GM21381 (cell line): ENCODE measurements around the gene GNAI3.

Experiments
- ATAC-seq: cut with Tn5 transposase; IDR thresholded peaks from one replicate; pipeline ENCODE4 v1.9.1; 2021; ENCODE audit warnings: mild to moderate bottlenecking, moderate library complexity; ENCODE audit not compliant: unreplicated experiment

Gene GNAI3

DNA sequence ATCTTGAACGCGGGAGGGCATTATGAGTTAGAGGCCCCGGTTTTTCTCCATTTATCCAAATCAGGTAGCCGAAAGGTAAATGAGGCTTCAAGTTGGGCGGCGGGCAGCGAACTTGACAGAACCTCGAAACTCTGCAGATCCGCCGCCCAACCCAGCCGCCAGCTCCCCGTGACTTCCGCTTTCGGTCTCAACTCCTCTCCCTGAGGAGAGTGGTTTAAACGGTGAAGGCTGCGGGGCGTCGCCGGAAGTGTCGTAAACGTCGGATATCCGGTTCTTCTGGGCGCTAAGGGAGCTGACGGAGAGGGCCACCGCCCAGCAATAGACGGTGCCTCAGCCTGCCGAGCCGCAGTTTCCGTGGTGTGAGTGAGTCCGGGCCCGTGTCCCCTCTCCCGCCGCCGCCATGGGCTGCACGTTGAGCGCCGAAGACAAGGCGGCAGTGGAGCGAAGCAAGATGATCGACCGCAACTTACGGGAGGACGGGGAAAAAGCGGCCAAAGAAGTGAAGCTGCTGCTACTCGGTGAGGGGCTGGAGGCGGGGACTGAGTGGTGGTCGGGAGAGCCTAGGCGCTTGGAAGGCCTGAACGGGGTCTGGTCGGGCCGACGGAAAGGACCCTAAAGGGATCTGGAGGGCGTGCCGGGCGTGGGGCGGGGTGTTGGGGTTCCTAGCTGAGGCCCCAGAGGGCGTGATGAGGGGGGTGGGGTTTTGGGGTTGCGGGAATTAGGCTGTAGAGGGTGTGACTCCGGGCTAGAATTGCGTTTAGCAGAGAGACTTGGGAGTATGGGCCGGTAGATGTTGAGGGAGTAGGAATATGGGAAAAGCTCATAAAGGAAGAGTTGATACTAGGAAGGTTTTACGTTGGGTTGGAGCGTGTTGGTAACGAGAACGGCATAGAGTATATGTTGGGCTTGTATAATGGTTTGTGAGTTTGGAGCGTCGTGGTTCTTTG is at the start of gene GNAI3:
Gene GNAI3 (plus strand): TSS at position 295 of the 947 bp plus-strand sequence. CDS start 106 bp downstream, at position 401.
- ATAC-seq = peak; percentile 87

DNA sequence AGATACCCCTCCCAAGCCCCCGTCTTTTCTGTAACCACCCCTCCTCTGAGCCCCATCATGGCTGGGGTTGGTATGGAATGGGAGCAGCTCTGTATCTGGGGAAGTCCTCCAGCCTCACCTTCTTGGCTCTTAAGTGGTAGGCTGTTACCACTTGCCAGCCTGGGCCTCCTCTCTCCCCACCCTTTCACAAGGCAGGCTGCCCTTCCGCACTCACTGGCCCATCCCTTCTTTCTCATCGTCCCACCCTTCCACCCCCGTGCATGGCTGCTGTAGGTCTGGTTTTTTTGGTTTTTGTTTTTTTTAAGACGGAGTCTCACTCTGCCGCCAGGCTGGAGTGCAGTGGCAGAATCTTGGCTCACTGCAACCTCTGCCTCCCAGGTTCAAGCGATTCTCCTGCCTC is 49.3 kb upstream of the GNAI3 start:
- ATAC-seq = no peak

DNA sequence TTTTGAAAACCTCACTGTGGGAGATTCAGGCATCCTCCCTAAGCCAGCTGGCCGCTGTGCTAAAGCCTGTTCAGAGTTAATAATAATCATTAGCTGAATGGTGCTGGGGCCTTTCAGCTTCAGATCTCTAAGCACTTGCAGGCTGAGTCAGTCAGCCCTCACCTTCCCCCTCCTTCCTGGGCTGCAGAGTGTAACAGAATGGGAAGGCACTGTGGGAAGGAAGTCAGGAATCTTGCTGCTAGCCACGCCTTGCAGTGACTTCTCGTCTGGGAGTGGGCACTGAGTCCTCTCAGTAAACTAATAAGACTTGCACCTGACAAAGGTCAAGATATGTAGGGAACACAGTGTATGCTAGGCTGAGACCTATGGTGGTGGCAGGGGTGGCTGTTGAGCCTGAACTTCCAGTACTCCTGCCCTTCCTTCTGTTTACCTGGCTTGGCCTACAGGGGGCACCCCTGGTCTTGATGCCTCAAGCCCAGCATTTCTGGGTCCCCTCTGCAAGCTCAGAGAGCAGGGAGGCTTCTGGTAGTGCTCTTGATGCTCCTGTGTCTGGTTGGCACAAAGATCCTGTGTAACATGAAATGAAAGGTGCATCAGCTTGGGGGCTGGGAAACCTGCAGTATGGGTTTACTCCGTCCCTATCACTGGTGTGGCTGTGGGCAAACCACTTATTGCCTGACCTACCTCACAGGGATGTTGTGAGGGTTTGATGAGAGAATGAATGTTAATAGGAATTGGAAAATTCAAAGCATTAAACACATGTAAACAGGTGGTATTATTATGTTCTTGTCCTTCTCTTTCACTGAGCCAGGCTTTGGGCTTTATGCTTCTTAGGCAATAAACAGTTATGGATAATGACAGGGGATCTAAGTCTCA is 48.5 kb upstream of the GNAI3 start:
- no peak for ATAC-seq

DNA sequence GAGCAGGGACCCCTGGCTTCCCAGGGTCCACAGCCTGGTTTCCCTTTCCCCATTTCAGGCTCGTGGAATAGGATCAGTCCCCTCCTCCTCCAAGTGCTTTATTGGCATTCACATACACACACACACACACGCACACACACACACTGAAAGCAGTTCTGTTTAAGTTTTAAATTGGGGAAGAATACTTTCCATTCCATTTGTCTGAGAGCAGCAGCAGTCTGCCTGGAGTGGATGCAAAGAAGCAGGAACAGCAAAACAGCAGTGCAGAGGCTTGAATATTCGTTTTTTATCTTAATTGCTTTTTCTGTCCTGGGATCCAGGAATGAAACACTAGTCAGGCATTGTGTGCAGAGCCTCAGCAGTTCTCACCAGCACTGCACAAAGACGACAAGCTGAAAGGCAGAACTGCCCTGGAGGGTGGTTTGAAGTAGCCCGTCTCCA is 47.5 kb upstream of the GNAI3 start:
- ATAC-seq = no peak

DNA sequence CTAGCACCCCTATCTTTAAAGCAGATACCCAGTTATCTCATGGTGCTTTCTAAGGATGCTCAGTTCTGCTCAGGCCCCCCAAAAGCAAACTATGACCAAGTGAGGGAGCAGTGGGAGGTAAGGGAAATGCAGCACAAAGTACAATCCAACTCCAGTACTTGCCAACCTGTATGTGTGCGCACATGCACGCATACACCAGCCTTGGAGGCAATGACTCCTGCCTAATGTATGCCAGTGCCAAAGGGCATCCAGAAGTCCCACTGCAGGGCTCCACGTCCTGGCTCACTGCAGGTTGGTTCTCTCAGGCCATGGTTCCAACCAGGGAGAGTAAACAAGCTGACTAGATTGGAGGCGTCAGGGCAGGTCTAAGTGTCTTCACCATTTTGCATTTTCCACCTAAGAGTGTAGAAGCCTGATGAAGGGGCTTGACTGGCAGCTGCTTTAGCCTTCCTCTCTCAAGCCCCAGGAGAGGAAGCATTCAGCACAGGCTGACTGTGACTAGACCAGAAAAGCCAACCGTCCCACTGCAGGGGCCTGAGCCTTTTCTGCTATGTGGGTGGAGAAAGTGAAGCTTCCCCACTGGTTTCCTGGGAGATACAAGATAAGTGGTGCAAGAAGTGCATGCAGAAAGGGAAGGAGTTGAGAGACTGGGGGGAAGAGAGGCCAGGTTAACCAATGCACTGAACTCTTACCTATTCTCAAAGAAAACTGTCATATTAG is 46.6 kb upstream of the GNAI3 start:
- no peak for ATAC-seq

DNA sequence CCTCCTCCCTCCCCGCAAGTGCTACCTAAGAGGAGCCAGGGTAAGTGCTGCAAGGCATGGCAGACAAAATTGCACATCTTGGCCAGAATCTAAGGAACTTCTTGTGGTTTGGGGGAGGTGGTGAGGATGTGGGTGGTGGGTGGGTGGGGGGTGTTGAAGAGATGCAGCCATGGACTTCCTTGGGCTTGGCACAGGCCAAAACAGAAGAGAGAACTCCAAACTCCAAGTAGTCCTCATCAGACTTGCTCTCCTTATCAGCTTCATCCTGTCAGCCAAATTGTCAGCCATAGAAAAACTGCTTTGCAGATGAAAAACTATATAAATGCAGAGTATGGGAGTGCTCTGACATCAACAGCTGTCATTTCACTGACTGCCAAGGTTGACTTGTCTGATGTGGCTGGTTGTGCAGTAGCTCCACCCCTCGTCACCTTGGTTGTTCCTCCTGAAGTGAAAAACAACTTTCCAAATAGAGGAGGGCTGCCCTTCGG is 46.0 kb upstream of the GNAI3 start:
- no peak for ATAC-seq

DNA sequence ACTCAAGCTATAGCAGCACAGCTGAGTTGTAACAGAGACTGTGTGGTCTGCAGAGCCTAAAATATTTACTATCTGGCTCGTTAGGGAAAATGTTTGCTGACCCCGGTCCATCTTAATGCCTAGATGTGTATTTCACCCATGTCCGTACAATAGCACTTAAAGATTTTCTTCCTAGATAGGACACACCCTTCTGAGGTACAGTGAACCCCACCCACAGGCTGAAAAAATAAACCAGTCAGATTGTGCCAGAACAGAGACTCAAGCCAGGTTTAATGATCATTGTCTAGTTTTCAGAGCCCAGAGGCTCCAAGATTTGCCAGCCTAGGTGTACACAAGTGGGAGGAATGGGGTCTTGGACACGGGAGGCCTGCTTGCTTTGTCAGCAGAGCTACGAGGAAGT is 44.5 kb upstream of the GNAI3 start:
- no peak for ATAC-seq

DNA sequence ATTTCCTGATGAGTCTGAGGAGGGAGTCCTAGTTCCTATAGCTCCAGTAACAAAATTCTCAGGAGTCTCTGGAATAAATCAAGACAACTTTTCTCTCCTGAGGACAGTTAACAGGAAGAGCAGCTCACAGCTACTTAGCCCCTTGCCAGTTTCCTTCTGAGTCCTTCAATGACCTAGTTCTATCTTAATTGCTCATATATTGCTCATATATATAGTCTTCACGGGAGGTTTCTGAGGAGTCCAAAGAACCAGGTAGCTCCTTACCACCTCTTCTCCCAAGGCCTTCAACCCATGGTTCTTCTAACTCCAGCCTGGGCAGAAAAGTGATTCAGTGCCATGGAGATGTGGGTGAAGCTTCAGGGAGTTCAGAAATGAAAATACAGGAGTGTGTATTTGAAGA is 43.4 kb upstream of the GNAI3 start:
- no peak for ATAC-seq

DNA sequence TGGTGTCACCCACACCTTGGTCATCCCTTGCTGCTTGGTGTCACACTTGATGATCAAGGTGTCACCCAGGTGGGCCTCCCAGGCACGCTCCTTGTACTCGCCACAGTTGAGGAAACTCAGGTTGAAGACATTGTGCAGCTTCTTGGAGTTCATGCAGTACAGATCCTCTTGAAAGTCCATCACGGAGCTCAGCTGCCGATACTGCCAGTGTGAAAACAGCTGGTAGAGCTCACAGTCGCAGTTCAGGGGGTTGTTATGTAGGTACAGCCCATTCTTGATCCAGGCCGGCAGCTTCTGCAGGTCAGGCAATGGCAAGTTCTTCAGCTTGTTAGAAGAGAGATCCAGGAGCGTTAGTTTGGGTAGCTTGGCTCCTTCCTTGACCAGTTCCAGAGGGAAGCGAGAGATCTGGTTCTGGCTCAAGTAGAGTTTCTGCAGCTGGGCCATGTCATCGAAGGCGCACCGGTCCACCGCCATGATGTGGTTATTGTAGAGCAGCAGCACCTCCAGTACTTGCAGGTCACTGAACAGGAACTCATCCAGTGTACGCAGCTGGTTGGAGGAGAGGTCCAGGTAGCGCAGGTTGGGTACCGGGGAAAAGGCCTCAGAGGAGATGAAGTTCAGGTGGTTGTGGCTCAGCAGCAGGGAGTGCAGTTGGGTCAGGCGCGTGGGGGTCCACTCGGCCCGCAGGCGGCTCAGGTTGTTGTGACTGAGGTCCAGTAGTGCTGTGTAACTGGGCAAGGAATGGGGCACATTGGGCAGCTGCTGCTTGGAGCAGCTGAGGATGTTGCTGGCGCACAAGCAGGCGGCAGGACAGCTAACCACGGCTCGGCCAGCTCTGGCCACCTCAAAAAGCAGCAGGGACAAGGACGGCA is 40.2 kb upstream of the GNAI3 start:
- ATAC-seq = no peak

DNA sequence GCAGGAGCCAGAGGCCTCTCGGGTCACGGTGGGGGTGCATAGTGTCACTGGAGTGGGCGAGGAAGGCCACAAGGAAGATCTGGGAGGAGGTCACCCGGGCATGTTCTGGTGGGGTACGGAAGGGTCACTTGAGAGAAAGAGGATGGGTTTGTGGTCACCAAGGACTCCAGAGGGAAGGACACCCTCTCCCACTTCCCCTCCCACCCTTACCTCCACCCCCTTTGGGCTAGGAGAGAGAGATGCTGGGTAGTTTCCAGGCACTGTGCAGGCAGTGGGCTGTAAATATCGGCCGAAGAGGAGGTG is 39.6 kb upstream of the GNAI3 start:
- no peak for ATAC-seq

DNA sequence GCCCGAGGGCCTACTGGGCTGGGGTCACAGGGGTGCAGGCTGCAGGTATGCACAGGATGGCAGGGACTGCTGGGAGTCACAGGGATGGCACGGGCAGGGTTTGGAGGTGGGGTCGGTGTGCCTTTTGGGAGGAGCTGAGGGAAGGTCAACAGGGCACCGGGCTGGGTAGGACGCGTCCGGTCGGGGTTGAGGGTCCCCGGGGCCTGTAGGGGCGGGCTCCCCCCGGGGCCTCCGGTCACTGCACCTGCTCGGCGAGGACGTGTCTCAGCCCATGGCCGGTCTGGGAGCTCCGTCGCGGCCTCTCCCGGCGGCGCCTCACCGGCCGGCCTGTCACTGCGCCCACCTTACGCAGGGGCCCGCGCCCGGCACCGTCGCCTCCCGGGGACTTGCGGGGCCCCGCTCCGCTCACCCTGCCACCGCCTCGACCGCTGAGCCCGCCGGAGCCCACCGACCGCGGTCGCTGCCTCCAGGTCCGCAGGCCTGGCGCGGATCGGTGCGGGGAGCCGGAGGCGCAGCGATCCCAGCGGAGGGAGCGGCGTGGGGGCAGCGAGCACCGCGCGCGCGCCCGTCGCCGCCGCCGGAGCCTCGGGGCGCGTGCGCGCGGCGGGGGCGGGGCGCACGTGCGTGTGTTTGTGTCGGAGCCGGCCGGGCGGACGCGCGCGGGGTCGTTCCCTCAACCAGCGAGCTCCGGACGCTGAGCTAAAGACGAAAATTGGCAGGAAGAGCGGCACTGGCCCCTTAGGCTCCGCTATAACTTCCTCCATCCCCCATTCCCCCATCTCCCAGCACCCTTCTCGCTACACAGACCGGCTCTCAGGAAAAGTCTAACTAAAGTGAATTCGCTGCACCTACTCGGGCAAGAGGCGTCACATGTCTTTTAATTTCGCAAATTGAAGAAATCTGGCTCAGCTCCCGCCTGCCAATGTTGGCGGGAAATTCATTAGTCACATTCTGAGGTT is 39.0 kb upstream of the GNAI3 start, which contains the start of gene AMIGO1:
Gene AMIGO1 (minus strand): TSS at position 552 of the 959 bp plus-strand sequence. CDS start 815 bp downstream, outside the sequence.
- peak; percentile 55 for ATAC-seq

DNA sequence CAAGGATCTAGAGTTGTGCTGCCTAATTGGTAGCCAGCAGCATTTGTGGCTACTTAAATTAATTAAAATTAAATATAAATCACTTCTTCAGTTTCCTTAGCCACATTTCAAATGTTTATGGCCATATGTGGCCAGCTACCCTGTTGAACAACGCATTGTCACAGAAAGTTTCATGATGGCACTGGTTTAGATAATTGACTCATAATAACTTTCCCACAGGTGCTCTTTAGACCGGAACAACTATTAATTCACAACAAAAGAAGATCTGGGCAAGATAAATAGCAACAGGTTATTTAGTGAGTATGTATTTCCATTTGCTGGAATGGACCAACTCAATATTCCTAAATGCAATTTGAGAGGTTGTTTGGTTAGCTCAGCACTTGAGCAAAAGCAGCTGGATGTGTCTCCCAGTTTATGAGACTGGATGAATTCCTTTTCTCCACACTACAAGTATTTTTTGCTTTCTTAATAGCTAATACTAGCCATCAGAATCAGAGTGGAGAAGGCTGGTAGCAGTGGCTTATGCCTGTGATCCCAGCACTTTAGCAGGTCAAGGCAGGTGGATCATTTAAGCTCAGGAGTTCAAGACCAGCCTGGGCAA is 35.2 kb upstream of the GNAI3 start:
- ATAC-seq = no peak

DNA sequence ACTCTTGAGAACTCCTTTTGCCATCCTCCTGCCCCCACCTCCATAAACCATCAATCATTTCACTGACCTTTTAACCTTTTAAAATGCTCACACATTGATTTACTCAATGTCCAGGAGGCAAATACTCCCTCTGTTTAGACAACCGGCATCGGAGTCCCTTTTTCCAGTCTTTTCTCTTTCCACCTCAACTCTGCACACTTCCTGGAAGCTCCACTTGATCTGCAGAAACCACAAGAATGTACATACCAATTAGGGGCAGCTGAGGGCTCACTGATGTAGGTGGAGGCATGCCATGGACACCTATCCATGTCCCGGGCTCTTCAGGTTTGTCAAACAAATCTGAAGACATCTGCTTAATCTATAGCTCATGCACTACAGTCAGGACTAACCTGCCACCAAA is 33.6 kb upstream of the GNAI3 start:
- ATAC-seq = no peak

DNA sequence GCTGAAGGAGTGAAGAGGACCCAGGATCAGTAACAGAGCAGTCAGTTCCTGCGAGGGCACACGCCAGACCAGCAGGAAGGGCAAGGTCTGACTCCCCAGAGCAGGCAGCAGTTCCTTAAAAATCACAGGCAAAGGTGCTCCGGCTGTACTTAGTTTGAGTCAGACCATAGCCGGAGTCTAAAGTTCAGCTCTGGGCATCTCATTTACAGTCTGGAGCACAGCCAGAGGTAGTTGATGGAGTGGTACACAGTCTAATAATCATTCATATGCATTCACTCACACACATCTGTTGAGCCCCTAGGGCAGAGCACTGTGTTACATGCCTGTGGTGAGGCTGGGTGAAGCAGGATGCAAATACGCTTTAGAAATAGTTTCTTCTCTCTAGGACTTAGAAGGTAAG is 31.5 kb upstream of the GNAI3 start:
- no peak for ATAC-seq

DNA sequence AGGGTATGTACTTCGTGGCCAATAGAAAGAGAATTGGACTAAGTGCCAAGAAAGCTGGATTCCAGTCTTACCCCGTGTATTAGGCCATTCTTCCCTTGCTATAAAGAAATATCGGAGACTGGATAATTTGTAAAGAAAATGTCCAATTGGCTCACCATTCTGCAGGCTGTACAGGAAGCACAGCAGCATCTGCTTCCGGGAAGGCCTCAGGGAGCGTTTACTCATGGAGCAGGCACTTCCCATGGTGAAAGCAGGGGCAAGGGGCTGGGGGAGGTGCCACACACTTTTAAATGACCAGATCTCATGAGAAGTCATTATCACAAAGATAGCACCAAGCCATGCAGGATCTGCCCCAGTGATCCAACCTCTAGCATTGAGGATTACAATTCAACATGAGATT is 31.1 kb upstream of the GNAI3 start:
- ATAC-seq = no peak

DNA sequence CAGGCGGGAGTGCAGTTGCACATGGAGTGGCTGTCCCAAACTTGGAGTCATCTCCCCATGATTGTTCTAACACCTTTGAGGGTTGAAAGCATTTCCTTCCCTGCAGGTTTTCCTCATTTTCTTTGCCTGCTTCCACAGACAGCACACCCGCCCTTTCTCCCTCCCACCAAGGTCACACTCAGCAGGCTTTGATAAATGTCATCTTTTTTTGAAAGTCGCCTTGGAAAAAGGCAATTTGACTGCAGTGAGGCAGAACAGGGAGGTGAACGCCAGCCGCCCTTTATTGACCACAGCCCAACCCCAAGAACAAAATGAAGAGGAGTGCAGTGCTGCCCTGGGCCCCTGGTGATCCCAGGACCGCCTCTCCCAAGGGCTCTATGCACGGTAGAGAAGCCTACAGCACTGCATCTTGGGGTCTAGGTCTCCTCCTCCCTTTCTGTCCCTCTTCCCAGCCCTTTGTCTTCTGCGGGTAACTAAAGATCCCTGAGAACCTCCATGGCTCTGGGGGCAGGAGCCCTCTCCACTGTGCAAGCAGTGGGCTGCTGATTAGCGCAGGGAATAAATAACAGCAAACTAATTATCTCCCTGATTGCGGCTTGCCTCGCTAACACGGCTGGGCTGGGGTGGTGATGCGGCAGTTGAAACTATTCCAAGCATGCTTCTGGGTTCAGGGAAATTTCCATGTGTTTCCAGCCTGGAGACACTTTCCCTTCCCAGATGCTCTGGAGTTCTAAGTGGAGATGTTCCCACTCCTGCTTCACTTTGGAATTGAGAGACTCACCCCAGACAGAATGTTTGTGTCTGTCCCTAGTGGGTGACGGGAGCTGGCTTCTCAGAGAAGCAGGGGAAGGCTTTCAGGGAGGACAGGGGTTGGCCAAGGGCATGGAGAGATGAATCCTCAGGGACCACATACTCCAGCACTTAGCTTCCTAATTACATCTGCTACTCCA is 27.1 kb upstream of the GNAI3 start:
- ATAC-seq = no peak

DNA sequence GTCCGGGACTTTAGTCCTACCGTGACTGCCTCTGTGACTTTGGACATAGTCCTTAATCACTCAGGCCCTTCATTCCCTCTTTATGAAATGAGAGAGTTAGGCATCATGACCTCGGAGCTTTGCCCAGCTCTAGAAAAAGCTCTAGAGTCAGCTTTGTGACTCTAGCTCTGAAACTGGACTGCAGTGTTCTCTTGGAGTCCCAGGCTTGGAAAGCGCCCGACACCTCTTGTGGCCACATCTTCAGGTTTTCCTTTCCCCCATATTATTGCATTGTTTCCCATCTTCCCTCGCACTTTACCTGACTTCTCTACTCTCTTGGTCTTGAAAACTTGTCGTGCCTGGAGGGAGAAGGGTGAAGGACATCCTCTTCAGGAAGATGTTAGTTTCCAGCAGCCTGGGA is 26.4 kb upstream of the GNAI3 start:
- ATAC-seq = no peak
